Measurements from ENCODE around the gene RAD51B.
"Not testable (repeated sequence)": the region's sequence is repeated elsewhere in the genome, so short reads cannot be mapped to it uniquely, and the experiment has no call there.

Gene RAD51B

DNA sequence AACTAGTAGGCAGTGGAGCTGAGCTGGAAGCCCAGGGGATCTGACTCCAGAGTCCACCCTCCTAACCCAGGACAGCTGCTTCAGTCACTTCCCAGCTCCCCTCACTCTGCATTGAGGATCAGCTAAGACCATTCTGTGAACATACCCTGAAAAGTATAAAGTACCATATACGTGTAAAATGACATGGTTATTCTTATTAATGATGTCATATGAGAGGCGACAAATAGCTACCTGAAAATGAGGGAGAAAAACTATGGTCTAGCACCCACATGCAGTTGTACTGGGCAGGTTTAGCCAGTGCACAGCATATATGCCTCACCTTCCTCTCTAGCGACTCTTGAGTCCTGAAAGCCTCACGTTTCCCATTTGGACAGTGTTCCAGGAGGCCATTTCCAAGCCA, 461.9 kb downstream of the RAD51B start:
- no peak for DNase-seq
- intact Hi-C loops (cut with DNase I) = no loop called here

DNA sequence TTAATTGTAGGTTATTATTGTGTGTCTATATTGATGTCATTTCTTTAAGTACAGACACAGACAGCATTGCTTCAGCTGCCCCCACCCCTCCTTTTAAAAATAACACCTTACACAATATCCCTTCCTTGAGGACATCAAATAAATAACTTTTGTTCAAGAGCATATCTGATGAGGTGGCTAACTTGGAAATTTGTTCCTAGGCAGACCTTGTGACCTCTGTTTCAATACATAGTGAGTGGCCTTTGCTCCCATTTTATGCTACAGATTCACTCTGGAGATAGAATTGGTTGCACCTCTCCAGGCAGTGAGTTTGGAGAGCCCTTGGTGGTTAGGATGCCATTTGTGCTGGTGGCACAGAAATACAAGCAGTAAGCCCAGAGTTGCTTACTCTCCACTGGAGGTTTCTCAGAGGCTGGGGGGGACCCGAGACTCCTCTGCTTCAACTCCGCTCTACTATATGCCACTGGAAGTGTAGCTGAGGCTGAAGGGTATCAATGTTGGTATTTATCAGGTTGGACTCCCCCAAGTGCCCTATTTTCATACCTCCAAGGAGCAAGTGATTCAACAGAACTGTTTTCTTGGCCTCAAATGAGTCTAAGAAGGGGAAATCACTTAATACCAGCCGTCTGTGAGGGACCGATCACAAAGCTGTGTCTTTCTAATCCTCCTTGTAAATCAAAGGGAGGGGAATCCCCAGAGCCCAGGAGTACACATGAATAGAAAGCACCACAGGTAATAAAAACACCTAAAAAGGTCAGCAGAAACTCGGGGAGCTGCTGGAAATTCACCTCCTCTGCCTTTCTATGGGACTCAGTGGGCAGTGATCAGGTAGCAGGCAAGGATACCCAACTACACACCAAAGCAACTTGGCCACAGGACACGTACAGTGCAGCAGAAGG, 463.1 kb downstream of the RAD51B start:
- intact Hi-C loops (cut with DNase I) = no loop called here

DNA sequence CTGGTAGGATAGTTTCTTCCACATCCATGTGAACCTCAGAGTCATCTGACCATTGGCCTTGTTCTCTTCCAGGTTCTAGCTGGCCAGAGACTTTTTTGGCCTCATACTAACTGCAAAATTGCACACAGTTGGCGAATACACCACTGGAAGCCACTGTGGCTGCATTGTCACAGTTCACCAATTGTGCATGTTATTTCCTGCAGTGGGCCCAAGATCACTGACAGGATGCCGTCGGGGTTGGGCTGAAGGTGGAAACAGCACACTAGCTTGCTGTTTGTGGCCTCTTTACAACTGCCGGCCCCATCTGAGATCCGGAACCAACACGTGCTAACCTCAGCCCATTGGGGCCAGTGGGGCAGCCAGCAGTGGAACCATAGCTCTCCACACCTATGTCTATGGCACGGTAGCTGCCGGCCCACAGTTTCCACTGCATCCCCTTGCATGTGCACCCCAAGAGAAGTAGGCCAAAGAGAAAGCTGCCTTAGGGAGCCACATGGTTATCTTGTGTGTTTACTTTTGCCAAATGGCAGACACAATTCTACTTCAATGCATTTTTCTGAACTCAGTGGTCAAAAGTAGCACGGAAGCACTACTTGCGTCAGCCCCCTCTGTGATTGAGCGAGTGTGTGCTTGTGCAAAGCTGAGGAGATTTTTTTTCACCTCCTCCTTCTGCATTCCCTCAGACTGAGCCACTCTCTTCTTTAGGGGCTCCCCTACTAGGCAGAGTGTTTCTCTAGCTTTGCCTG, 464.0 kb downstream of the RAD51B start:
- intact Hi-C loops (cut with DNase I) = no loop called here
- no peak for DNase-seq

More for the DNA sequence above, 463.1 kb downstream of the RAD51B start:
- DNase-seq = no peak

DNA sequence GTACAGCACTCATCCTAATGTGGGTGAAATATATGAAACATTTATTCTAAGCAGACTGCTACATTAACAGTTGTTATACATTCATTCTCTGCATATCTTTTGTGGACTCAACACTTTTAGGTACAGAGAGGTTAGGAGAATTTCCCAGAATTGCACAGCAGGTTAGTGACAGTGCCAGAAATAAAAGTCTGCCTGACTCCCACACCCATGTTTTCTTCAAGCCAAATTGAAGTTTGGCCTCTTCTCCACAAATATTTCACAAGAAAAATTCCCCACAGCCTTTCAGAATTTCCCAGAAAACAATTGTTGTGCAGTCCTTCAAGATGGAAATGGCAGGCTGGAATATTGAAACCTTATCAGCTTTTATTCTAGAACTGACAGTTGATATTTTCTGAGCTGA, 464.8 kb downstream of the RAD51B start:
- intact Hi-C loops (cut with DNase I) = no loop called here
- no peak for DNase-seq

DNA sequence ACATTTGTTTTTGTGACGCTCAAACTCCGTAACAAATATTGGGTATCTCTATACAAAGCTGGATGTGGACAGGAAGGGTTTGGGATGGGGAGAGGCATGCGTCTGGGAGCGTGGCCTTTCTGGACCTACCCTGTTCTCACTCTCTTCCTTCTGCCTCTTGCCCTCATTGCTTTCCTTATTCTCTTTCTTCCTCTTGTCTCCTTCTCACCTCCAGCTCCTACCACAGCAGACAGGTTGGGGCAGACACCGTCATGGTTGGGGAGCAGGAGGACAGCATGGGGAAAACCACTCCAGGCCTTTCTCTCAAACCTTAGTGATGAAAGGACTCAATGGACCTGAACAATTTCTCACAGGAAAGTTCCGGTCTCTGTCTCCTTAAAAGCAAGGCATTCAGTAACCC, 465.3 kb downstream of the RAD51B start:
- DNase-seq = no peak
- intact Hi-C loops (cut with DNase I) = no loop called here

DNA sequence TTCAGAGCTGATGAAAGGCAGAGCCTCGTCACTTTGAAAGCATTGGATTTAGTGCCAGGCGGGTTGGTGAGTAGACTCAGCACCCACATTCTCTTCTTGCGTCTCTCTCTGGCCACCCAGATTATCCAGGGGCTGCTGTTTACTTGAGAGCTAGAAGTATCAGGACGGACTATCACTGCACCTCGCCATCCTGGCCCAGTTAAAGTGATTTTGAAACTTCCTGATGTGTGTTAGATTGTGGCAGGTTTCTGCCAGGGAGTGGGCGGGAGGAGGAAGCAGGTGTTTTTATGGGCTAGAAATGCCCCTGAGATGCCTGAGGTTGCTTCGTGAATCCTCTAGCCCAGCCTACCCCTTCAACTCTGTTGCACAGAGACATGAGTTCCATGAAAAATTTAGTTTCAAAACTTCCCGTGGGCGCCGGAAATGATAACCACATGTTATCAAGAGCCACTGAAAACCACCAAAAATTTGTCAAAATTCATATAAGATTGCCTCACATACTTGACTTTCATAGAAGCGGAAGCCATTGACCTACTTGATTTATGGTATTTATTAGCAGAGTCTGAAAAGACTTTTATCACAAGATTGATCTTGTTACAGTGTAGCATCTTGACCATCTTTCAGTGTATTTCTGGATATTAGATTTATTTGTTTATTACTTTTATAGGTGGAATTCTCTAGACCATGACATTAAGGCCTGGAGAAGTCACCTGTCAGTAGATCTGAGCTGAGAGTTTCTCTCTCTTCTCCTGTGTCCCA, 466.0 kb downstream of the RAD51B start:
- DNase-seq = no peak
- intact Hi-C loops (cut with DNase I) = no loop called here

DNA sequence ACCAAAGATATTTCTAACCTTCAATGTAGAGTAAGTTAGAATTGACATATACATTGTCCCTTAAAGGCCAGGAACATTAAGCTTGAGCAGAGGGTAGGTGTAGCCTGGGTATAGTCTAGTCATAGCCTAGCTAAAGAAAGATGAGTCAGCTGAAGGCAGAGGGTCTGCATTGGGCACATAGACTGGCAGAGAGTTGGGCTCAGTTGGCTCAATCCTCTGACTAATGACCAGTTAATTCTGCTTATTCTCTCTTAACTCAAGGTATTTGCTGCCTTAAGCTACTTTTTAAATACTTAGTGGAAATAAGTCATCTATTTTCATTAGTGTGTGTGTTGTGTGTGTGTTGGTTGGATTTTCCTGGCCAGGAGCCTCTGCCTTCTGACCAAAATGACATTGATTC, 467.1 kb downstream of the RAD51B start:
- intact Hi-C loops (cut with DNase I) = no loop called here
- DNase-seq = no peak

DNA sequence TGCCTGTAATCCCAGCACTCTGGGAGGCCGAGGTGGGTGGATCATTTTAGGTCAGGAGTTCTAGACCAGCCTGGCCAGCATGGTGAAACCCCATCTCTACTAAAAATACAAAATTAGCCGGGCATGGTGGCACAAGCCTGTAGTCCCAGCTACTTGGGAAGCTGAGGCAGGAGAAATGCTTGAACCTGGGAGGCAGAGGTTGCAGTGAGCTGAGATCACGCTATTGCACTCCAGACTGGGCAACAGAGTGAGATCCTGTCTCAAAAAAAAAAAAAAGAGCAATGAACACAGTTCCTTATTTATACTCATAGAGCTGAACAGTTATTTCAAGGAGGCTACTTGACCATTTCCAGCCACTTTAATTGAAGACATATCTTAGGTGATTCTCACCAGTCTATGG, 469.9 kb downstream of the RAD51B start:
- DNase-seq; intact Hi-C loops (cut with DNase I): not testable (repeated sequence)

DNA sequence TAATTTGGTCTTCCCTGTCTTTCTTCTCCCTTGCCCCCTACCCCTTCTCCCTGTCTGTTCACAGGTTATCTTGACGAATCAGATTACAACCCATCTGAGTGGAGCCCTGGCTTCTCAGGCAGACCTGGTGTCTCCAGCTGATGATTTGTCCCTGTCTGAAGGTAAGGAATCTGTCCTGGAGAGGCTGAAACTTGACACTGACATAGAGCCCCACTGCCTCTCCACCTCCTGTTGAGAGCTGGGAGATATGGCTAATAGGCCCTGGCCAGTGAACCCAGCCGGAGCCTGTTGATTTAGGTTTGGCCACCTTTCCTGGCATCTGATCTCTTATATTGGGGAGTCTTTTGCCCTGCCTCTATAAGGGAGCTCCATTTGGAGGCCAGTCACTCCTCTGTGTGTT, 472.2 kb downstream of the RAD51B start:
- intact Hi-C loops (cut with DNase I) = no loop called here
- no peak for DNase-seq

DNA sequence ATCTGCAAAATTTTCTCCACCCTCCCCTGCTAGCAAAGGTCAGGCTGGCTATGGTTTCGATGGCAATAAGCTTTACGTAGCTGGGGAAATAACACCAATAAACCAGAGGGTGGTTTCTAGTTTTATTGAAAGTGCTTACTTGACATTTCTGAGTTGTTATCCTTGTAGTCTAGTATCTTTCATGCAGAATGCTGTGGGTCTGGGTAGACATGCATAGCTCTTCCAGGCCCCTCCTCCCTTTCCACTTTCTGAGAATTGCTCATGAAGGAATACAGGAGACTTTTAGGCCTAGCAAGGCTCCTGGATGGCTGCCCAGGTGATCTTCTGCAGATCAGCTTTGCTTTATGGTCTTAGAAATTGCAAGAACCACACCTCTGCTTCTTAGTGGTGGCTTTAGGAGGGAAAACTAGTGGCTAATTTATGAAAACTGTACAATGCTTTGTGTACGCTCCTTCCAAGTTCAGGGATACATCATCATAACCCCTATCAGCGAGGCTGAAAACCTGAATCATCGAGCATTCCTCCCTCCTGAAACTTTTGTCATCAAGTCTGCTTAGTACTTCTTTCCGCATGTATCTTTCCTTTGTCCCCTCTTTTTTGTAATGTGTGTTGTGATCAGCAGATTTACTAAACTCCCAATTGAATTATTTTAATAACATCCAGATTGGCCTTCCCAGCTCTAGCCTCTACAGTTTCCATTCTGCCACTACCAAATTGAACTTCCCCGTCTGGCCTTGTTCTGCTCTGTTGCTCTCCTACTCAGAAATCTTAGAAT, 473.0 kb downstream of the RAD51B start:
- no peak for DNase-seq
- intact Hi-C loops (cut with DNase I) = no loop called here

DNA sequence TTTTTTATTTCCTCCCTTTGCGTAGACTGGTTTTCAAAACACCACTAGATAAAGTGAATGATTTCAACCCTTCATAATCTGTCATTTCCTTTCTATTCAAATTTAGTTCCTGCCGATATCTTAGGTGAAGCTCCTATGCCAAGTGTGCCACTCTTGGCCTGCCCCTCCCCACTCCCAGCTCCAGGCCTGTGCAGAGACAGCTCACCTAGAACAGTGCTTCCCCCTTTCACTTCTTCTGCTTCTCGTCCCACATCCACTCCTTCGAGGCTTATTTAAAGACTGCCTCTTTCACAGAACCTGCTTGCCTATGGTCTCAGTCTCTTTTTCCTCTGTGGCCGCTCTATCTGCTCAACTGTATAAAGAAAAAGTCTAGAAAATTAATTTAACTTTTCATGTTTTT, 473.8 kb downstream of the RAD51B start:
- DNase-seq = peak in 3 of 42 donors; percentile 14 to 40 (median 22)
- intact Hi-C loops (cut with DNase I) = no loop called here

DNA sequence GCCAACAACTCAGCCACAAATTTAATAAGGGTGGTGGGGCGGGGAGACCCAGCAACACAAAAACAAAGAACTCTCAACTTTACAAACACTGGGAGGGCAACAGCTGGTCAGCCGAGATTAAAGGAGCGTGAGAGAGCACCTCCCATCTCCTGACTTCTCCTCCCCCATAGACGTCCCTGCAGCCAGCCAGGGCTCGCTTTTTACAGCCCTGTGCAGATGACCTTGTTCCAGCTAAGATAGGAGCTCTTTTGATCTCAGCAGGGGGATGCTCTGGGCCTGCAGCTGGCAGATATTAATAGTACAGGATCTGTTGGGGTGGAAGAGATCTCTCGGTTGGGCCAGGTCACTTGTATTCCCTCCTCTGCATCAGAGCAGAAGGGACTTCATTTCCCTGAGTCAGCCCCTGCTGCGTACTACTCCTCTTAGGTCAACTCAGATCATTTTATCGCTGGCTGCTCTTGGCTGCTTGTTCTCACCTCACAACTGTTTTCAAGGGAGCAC, 475.8 kb downstream of the RAD51B start:
- intact Hi-C loops (cut with DNase I) = no loop called here
- no peak for DNase-seq

DNA sequence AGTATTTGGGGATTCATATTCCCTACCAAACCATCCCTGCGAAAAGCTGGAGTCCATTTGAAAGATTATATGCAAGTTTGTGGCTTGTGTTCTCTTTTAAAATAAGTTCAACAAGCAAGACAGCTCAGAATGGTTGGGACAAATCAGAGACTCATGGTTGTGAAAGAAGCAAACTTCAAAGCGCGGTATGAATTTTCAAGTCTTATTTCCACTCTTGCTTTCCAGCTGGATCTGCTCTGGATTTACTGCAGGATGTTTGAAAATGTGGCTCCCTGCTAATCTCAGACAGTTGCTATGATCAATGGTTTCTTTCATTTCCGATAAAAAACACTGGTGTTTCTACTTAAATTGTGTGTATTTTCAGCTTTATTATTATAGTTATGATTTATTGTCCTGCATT, 477.5 kb downstream of the RAD51B start:
- intact Hi-C loops (cut with DNase I) = no loop called here

DNA sequence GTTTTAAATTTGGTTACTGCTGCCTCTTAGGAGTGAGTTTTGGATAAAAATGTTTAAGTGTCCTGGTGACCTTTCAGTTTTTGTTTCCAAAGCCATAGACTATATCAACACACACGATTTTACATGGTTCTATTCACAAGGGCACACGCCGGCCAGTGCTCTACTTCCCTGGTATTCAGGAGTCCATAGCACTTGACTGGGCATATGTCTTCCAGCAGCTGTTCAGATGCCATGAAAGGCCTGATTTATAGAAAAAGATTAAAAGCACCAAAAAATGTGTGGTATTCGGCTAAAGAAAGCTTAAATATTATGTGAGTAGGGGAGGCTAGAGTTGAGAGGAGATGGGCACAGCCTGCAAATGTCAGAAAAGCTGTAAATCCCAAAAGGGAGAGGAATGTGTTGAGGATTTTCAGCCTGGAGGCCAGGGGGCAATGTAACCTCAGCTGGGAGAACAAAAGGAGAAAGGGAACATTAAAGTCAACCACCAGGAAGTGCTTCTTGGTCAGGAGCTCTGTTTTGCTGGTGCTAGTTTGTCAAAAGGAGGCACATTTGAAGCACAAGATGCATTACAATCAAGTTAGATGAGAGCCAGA, 478.4 kb downstream of the RAD51B start:
- intact Hi-C loops (cut with DNase I) = no loop called here

More for the DNA sequence above, 477.5 kb downstream of the RAD51B start:
- no peak for DNase-seq

DNA sequence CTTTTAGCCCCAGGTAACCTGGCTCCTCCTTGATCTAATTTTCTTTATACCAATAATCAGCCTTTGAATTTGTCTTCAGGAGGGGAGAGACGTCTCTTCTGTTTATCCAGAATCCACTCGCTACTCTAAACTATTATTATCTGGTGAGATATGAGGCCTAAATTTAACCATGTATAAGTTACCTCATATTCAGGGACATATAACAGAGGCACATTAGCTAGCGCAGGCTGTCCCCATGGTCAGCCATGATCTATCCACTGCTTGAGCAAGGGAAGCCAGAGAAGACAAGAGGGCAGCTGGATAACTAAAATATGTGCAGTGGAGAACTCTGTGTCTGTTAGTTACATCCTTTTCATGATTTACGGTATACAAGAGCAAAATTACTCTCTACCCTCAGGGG, 481.0 kb downstream of the RAD51B start:
- DNase-seq = no peak
- intact Hi-C loops (cut with DNase I) = no loop called here

More for the DNA sequence above, 478.4 kb downstream of the RAD51B start:
- no peak for DNase-seq

DNA sequence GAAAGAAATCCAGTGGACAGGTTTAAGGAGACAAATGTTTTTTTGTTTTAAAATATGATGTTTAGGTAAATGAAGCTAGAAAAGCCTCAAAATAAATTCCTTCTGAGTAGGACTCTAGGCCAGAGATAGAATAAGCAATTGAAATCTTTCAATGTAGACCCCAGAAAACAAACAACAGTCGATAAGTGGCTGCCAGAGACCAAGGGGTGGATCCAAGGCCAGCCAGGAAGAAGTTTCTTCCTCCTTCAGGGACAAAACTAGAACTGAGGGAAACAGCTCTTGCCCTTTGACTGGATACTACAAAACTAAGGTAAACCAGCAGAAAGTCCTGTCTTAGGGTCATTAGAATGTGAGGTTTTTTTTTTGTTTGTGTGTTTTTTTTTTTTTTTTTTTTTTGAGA, 481.6 kb downstream of the RAD51B start:
- intact Hi-C loops (cut with DNase I) = no loop called here
- no peak for DNase-seq

DNA sequence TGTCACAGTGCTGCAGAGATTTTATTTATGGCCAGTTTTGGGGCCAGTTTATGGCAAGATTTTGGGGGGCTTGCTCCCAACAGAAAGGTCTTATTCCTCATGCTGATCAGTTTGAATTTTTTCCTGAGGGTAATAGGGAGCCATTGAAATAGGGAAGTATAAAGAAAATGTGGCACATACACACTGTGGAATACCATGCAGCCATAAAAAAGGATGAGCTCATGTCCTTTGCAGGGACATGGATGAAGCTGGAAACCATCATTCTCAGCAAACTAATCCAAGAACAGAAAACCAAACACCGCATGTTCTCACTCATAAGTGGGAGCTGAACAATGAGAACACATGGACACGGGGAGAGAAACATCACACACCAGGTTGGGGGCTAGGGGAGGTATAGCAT, 483.4 kb downstream of the RAD51B start:
- DNase-seq; intact Hi-C loops (cut with DNase I): not testable (repeated sequence)

DNA sequence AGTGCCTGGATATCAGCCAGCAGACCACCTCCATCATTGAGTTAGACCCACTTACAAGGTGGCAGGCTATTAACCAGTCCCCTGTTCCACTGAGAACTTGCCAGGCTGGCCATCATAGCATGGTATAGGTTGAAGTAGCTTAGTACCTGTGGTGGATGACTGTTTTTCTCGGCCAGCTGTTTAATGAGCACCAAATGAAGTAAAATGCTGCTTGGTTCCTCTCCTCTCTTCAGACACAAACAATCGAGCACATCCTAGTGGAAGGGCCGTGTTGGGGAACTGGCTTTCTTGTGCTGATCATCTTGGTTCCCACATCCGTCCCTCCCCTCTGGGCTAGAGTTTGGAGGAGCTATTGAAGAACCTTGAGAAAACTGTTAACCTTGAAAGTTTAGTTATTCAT, 486.2 kb downstream of the RAD51B start:
- intact Hi-C loops (cut with DNase I) = no loop called here
- DNase-seq = peak in 1 of 42 donors; percentile 12
